Measurements from ENCODE around the gene CLCN5.

Gene CLCN5

DNA sequence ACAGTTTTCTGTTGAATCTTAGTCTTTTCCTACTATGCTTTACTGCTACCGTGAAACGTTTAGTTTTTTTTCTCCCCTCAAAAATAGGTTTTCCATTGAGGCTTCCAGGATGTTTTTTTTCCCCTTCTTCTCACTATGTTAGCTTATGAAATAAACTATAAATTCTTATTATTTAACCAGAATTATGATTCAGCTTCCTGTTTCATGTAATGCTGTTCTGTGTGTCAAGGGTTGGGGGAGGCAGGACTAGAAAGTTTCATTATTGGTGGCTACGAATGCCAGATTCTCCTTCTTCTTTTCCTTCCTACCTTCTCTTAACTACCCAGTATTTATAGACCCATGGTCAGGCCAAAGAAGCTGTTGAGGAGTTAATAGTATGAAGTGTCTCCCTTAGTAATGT, 11.8 kb downstream of the CLCN5 start:
- no peak for DNase-seq

- DNase-seq, result no peak
Measured at GRCh38 chrX:49934729-49935128, 12.3 kb downstream of the CLCN5 start.

DNA sequence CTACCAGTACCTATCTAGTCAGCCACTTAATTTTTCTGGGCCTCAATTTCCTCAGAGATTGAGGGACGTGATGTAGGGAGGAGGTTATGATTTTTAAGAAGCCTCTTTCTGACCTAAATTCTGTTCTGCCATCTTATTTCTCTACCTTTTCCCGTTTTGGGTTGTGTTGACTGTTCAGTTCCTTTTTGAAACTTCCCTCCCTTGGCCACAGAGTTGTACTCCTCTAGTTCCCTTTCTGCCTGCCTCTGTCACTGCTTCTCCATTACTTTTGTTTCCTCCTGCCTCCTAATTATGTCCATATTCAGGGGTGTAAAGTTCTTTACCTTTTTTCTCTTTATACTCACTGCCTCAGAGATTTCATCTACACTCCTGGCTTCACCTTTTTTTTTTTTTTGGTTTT, 25.4 kb downstream of the CLCN5 start:
- DNase-seq, result no peak

GRCh38 chrX:49949961-49950360, 27.6 kb downstream of the CLCN5 start:
- no peak for DNase-seq

DNA sequence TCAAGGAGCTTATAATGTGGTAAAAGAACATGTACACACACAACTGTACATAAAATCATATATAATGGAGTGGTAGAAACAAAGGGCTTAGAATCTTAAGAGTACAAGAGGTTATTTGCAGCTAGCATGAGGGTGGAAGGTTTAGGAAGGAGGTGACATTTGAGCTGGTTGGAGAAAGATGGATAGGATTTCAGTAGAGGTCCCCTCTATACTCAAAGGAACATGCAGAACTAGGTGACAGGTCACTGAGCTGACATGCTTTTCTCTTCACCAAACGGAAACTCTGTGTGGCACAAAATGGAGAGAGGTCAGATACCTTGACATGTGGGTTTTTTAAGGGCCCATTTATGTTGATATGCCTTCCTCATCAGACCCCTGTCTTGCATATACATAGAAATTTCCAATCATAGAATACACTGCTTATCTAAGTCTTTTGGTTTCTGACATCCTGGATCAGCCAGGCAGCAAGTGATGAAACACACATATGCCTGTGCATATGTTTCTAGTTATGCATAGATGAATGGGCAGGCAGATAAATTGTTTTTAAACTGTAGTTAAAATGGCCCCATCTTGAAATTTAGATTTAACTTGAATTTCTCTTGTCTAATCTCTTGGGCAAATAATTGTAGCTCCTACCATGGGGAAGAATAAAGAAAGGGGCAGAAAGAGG, 29.3 kb downstream of the CLCN5 start:
- DNase-seq, result no peak

- DNase-seq, result no peak
Measured at GRCh38 chrX:49956313-49956712, 33.9 kb downstream of the CLCN5 start.

GRCh38 chrX:49958727-49959485, 36.5 kb downstream of the CLCN5 start:
- no peak for DNase-seq

- DNase-seq, result no peak
Measured at GRCh38 chrX:49959602-49960001, 37.2 kb downstream of the CLCN5 start.

GRCh38 chrX:49960061-49960460, 37.7 kb downstream of the CLCN5 start:
- no peak for DNase-seq

- no peak for DNase-seq
Measured at GRCh38 chrX:49970674-49971073, 48.3 kb downstream of the CLCN5 start.

DNA sequence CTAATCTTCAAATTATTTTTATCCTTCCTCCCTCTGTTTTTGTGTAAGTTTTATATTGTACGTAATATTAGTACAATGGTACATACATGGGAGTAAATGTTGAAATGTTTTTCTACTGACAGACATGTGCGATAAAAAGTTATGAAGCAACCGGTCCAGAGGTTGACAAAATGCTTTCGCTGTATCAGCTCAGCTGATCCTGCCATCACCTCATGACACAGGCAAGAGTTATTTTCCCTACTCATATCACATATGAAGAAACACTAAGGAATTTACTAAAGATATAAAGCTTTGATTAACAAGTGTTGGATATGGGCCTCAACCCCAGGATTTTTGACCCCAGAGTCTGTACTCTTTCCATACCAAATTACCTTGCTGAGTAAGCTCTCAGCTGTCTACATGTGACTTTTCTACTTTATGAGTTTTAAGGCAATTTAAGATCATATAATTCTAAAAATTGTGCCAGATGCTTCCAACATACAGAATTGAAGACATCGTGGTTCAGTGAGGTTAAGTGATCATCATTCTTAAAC, 50.0 kb downstream of the CLCN5 start:
- no peak for DNase-seq

DNA sequence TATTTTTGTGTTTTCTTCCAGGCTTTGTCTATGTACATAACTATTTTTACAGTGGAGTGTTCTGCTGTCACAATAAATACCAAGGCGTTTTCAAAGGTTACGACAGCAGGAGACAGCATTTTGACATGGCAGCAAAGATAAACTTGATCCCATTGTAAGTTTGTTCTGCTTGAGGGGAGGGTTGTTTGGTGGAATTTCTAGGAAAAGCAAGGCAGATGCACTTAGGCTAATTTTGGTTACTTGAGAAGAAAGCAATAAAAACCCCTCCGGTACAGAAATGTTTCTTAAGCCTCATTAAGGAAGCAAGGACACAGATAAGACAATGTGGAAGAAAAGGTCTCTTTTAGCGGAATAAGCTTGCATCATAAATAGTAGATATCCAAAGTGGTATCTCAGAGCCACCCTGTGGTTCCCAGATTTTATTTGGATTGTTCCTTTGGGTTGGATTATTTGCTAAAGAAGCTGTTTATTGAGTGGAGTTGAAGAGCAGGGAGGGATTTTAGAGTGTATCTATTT, 54.3 kb downstream of the CLCN5 start:
- DNase-seq, result no peak

- DNase-seq, result no peak
Measured at GRCh38 chrX:49977319-49978090, 55.1 kb downstream of the CLCN5 start.

DNA sequence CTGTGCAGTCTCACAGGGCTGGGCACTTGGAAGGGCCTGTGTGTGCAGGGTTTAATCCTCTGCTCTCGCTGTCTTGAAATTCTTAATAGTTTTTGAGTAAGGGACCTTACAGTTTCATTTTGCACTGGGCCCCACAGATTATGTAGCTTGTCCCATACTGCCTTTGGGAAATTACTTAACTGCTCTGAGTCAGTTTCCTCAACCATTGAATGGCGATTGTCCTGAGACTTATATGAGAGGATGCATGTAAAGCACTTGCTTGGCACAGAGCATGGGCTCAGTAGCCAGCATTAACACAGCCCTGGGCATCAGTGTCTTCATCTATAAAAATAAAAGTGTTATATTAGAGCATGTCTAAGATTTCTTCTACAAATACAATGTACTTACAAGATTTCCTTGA, 55.8 kb downstream of the CLCN5 start:
- DNase-seq, result no peak

- no peak for DNase-seq
Measured at GRCh38 chrX:49986058-49986457, 63.7 kb downstream of the CLCN5 start.

DNA sequence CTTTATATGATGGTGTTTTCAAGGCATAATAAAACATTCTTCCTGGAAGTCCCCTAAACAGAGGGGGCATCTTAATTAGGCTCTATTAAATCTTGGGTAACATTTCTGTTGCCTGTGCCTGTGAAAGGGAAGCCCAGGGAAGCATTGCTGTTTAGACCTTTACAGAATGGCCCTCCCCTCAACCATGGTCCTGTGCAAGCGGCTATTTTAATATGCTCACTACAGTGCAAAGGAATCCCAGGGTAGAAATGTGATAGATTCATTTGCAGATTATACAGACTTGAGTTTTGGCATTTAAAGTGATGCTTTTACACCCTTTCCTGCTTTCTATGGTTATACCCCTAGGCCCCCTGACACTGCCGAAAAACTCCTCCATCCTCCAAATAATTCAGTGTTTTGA, 65.3 kb downstream of the CLCN5 start:
- DNase-seq, result no peak

GRCh38 chrX:49988143-49988542, 65.7 kb downstream of the CLCN5 start:
- no peak for DNase-seq

DNA sequence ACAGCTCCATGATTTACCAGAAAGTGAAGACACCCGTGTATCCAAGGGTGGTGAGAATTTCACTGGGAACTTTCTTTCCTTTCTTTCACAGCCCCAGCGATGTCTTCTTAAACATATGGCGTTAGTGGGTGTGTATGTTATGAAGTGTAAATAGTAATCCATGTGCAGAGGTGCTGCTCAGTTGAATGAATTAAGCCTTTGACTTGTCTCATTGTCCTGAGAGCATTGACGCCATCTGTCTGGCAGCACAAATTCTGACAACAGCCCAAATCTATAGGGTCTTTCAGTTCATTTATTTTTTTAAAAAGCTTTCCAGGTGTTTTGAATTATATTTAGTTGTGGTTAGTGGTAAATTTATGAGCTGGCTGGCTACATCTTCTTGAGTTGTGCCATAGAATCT, 69.4 kb downstream of the CLCN5 start:
- no peak for DNase-seq

GRCh38 chrX:49992853-49993252, 70.5 kb downstream of the CLCN5 start:
- DNase-seq, result no peak

- DNase-seq, result no peak
Measured at GRCh38 chrX:49993661-49994060, 71.3 kb downstream of the CLCN5 start.

- no peak for DNase-seq
Measured at GRCh38 chrX:49995107-49995731, 72.8 kb downstream of the CLCN5 start.

DNA sequence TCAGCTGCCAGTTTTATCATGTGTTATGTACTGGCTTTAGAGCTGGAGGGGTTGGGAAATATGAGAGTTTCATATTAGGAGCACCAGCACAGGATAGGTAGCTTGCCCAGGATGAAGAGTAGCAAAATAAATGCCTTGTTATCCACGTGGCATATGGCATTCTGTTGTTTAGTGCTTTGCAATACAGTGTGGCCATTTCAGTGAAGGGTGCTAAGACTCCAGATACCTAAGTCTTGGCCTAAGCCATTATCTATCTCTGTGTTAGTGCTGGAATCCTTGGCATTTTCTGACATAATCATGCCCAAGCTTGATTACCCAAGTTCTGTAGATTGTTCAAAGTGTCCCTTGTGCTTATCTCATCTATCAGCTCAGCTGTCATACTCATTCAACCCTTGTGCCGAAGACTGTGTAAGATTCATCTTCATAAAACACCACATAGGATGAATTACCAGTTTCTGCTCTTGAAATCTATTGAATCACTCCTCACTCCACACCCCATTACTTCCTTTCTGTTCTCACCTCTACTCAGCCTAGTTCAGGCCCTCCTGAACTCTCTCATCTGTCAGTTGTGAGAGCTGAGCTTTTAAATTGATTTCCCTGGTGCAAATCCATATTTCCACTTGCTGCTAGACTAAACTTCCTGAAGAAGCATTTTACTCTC, 73.5 kb downstream of the CLCN5 start:
- no peak for DNase-seq

All from activated CD4-positive, alpha-beta T cell treated with anti-CD3 and anti-CD28 coated beads, Interleukin-2, amount 50 U/mL, for 4 hours (primary cell).